Activated T-helper 1 cell treated with Interleukin-2 at 50 U/mL for 16 hours (primary cell): ENCODE results near the gene ASMTL.
"Not testable (repeated sequence)": the region's sequence is repeated elsewhere in the genome, so short reads cannot be mapped to it uniquely, and the experiment has no call there.

Source experiments
- DNase-seq: peaks from one replicate; pipeline ENCODE4 v3.0.0-alpha.2; 2020; ENCODE audit warnings: low read depth

The ASMTL gene

DNA sequence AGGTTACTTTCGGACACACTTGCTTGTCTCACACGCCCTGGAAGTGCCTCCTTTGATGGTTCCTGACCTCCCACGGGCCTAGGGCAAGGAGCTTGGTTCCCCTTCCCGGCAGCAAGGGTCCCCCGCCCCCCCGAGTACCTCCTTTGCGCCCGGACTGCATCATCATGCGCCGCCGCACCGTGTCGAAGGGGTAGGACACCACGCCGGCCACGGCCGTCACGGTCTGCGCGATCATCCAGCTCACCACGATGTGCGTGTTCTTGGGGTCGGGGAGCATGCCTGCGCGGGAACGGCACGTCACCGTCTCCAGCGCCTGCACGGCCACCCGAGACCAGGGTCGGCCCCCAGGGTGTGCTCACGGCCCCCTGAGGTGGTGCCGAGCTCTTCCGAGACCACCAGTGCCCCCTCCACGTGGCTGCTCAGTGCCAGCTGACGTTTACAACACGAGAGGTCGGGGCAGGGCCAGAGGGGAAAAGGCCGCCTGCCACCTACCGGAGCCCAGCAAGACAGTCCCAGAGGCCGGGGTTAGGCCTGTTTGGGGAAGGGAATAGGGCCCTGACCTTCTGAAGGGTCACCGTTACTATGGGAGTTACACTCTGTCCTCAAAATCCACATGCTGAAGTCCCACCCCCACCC lies 65.5 kb downstream of the ASMTL start:
- DNase-seq, result no peak

DNA sequence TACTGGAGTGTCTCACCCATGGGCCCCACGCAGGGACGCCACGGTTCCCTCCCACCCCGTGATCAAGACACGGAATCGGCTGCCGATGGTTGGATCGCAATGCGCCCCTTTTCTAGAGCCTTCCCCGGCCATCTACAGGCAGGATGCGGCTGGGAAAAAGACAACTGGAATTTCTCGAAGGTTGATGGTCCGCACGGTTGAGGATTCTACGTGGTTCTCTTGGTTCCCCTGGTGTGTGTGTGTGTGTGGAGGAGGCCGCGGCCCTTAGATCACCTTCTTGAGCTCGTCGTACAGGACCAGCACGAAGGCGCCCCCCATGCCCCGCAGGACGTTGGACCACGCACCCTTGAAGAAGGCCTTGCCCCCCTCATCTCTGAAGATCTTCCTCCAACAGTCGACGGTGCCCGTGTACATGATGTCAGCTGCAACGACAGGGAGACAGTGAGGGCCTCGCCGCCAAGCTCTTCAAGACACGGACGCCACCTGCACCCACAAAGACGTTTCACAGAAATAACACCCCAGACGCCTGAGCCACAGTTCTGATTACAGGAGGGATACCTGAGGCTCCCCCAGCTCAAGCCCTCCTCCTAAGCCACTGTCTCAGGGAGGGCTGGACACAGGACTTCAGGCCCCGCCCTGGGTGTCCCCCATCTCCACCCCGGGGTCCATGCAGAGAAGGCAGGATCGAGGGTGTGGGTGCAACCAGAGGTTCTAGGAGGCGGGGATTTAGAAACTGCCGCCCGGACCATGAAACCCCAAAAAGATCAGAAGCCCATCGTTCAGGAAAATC lies 66.2 kb downstream of the ASMTL start:
- no peak for DNase-seq

DNA sequence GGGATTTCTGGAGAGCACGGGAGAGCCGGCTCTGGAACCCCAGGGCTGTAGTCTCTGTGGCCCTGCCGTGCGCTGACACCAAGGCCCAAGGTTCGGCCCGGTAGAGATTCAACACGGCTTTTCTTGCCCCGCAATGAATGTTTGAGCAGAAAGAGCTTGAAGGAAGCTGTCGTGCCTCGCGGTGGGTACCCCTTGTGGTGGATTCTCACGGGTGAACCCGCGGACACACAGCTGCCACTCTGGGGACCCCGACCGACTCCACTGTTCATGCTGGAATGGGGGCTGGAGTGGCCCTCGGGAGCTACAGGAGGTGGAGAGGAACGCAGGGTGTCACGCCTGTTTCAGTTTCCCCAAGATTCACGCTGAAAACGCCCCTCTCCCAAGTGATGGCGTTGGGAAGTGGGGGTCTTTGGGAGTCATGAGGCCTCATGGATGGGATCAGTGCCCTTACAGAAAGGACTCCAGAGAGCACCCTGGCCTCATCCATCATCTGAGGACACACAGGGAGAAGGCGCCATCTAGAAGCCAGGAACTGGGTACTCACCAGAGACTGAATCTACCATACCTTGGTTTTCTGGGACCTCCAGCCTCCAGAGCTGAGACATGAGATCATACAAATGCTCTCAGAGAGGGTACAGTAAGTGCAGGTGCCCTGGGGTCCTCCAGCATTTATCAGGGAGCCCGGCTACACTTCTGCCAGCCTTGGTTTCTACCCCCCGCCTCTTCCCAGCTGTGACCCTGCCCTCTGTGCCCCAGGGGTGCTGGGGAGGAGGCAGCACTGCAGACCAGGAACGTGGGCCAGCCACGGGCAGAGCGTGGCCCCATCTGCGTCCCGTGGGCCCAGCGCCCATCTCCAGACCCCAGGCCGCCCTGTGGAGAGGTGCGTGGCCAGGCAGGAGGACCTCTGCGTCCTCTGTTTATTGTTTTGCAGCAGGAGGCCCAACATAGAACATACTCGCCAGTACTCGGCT lies 67.2 kb downstream of the ASMTL start:
- no peak for DNase-seq

DNA sequence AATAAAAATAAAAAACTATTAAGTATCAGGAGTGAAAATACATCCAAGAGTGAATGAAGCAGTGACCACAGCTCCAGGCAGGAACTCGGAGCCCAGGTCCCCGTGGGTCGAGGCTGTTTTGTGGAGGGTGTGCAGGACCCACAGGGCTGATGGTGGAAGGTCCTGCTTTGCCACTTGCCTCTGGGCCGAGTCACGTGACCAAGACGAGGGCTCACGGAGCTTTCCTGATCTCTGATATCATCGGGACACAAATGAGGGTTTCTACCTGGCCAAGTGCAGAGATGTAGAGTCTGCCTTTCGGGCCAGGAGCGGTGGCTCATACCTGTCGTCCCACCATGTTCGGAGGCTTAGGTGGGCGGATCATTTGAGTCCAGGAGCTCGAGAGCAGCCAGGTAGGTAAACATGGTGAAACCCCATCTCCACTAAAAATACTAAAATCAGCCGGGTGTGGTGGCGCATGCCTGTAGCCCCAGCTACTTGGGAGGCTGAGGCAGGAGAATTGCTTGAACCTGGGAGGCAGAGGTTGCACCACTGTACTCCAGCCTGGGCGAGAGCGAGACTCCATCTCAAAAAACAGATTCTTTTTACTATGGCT lies 68.0 kb downstream of the ASMTL start:
- DNase-seq, result no peak

DNA sequence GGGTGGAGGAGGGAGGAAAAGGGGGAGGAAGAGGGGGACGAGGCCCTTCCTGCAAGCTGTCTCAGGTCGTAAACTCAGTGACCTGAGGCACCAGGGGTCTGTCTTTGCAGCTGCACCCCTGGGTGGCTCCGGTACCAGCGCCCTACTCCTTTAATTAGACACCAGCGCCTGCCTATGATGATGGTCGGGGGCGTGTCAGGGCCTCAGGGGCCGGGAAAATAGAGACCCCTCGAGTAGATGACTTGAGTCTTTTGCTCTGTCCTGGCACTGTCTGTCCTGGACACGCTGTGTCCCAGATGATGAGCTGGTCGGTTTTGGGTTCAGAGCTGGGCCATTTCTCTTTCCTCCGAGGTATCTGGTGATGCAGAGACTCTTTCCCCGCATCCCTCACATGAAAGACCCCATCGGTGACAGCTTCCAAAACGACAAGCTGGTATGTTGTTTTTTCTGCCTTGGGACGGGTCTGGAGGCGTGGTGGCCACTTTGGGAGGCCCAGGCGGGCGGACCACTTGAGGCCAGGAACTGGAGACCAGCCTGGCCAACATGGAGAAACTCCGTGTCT lies 72.0 kb downstream of the ASMTL start:
- DNase-seq, result no peak

DNA sequence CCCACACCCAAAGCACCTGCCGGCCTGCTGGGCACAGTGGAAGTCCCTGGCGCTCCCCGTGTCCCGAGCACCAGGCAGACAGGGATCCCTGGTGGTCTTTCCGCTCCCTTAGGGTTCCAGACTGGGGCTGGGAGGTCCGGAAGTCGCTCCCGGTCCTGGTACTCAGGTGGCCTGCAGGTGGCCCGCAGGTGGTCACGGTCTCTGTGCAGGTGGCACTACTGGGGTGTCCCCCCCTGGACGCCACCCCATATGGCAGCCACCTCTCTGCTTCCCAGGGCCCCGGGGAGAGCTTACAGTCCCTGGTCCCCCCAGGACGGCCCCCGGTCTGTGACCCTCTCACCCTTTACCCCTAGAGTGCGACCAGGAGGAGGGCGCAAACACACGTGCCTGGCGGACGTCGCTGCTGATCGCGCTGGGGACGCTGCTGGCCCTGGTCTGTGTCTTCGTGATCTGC lies 74.4 kb downstream of the ASMTL start:
- DNase-seq, result no peak

DNA sequence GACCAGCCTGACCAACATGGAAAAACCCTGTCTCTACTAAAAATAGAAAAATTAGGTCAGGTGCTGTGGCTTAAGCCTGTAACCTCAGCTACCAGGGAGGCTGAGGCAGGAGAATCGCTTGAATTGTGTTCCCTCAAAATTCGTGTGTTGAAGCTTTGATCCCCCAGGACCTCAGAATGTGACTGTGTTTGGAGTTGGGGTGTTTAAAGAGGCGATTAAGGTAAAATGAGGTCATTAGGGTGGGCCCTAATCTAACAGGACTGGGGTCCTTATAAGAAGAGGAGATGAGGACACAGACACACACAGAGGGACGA lies 84.4 kb downstream of the ASMTL start:
- DNase-seq, result no peak

DNA sequence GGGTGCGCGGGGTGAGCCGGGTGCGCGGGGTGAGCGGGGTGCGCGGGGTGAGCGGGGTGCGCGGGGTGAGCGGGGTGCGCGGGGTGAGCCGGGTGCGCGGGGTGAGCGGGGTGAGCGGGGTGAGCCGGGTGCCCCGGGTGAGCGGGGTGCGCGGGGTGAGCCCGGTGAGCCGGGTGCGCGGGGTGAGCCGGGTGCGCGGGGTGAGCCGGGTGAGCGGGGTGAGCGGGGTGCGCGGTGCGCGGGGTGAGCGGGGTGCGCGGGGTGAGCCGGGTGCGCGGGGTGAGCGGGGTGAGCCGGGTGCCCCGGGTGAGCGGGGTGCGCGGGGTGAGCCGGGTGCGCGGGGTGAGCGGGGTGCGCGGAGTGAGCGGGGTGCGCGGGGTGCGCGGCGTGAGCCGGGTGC lies 86.3 kb downstream of the ASMTL start:
- not testable (repeated sequence) for DNase-seq

DNA sequence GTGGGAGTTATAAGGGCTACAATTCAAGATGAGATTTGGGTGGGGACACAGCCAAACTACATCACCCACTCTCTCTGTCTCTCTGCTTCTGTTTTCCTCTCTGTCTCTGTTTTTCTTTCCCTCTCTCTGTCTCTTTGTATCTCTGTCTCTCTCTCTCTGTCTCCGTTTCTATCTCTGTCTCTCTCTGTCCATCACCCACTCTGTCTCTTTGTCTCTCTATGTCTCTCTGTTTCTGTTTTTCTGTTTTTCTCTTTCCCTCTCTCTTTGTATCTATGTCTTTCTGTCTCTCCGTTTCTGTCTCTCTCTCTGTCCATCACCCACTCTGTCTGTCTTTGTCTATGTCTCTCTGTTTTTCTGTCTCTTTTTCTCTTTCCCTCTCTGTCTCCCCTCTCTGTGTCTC lies 90.8 kb downstream of the ASMTL start:
- no peak for DNase-seq

DNA sequence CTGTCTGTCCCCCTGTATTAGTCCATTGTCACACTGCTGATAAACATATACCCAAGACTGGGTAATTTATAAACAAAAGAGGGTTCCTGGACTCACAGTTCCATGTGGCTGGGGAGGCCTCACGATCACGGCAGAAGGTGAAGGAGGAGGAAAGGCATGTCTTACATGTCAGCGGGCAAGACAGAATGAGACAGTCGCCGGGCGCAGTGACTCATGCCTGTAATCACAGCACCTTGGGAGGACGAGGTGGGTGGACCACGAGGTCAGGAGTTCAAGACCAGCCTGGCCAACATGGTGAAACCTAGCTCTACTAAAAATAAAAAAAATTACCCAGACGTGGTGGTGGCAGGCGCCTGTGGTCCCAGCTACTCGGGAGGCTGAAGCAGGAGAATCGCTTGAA lies 91.4 kb downstream of the ASMTL start:
- DNase-seq, result no peak

DNA sequence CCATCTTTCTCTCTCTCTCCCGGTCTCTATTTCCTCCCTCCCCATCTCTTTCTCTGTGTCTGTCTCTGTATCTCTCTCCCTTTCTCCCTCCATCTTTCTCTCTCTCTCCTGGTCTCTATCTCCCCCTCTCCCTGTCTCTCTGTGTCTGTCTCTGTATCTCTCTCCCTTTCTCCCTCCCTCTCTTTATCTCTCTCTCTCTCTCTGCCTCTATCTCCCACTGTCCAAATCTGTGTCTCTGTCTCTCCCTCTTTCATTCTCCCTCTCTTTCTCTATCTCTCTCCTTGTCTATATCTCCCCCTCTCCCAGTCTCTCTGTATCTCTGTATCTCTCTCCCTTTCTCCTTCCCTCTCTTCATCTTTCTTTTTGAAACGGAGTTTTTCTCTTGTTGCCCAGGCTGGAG lies 92.5 kb downstream of the ASMTL start:
- no peak for DNase-seq

DNA sequence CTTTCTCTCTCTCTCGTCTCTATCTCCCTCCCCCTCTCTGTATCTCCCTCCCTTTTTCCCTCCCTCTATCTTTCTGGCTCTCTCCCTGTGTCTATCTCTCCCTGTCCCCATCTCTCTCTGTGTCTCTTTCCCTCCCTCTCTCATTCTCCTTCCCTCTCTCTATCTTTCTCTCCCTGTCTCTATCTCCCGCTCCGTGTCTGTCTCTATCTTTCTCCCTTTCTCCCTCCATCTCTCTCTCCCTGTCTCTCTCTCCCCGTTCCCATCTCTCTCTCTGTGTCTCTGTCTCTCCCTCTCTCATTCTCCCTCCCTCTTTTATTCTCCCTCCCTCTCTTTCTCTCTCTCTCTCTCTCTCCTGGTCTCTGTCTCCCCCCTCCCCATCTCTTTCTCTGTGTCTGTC lies 93.2 kb downstream of the ASMTL start:
- DNase-seq, result no peak

DNA sequence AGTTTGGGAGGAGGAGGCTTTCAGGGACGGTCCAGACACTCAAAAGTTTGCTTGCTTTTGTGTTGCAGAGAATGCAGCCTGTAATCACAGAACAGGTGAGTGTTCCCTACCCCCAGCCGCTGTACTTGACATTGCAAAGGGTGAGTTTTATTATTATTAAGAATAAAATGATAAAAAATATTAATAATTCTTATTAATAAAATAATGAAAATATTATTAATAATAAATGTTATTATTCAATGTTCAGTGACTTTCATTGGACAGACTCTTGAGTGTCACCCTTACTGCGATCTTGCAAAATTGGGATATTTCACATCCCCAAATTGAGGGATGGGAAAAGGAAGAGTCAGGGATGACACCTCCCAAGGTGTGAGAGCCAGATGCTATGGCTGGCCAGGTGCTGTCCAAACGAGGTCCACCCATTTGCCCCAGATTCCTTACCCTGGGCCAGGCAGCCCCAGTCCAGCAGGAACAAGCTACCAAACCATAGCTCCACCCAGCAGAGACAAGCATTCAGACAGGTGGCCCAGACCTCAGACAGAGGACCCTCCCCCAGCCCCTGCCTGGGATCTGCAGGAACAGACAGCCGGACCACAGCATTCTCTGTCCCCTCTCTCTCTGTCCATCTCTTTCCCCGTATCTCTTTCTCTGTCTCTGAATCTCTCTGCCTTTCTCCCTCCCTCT lies 93.8 kb downstream of the ASMTL start:
- no peak for DNase-seq

DNA sequence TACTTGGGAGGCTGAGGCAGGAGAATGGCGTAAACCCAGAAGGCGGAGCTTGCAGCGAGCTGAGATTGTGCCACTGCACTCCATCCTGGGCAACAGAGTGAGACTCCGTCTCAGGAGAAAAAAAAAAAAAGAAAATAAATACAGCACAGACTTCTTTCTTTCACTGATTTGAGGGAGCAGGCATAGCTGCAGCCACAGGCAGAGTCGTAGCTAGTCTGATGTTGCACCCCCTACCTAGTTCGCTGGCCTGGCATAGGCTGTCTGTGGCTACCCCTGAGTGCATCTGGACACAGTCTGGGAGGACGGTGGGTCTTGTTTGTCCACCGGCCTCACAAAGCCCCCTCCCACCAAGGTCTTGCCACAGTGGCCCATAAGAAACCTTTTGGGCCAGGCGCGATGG lies 94.7 kb downstream of the ASMTL start:
- DNase-seq, result no peak

DNA sequence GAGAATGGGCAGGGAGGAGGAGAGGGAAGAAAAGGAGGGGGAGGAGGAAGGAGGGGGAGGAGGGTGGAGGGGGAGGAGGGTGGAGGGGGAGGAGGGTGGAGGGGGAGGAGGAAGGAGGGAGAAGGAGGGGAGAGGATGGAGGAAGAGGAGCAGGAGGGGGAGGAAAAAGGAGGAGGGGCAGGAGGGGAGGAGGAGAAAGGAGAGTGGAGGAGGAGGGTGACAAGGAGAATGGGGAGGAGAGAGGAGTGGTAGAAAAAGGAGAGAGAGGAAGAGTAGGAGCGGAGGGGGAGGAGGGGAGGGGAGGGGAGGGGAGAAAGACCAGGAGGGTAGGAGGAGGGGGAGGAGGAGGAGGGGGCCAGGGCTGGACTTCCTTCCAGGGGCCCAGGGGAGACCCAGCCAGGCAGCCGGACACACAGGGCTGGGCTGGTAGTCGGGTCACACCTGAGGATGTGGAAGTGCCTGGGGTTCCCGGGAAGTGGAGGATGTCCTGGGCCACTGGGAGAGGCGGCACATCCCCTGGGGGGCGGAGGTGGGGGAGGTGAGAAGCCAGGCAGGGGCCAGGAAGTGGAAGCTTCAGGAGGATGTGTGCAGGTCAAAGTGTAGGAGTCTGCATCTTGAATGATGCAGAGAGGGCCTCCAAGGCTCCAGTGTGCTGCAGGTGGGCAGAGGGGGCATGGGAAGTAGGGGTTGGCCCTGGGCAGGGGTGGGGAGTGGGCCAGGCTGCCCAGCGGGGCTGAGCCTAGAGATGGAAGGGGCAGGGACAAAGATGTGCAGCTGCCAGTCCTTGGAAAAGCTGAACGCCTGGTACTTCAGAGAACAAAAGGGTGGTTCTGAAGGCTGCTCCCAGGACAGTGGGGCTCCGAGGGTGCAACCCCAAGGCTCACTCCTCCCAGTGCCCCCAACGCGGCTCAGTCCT lies 97.3 kb downstream of the ASMTL start:
- no peak for DNase-seq

DNA sequence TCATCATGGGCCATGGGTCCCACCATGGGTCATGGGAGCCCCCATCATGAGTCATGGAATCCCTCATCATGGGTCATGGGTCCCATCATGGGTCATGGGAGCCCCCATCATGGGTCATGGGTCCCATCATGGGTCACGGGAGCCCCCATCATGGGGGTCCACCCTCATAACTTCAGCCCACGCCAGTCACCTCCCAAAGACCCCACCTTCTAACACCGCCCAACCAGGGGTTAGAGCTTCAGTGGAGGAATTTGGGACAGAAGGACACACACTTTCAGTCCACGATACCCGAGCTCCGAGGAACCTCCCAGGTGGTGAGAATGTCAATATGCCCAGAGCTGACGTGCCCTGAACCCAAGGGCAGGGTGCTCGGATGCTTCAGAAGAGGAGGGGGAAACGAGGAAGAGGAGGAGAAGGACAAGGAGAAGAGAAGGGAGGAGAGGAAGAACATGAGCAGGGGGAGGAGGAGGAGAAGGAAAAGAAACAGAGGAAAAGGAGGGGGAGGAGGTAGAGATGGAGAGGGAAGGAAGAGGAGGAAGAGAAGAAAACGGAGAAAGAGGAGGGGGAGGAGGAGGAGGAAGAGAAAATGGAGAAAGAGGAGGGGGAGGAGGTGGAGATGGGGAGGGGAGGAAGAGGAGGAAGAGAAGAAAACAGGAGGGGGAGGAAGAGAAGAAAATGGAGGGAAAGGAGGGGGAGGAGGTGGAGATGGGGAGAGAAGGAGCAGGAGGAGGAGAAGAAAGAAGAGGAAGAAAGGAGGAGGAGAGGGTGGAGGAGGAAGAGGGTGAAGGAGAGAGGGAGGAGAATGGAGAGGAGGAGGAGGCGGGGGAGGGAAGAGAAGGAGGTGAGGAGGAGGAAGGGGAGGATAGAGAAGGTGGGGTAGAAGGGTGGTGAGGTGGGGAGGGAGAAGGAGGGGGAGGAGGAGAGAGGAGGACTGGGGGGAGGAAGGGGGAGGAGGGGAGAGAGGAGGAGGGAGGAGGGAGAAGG lies 98.4 kb downstream of the ASMTL start:
- no peak for DNase-seq
